B cell (primary cell): Measurements from ENCODE around the gene ZNF688. TPM values are rescaled to one million over a fixed set of nuclear protein-coding genes. Genes with fewer than 3 reads are reported as not detected.

Experiments used
- ATAC-seq: fragments of 200-7000 bp; cut with Tn5 transposase; one replicate; pipeline ENCODE4 v1.10.0; 2021; ENCODE audit warnings: low read depth, mild to moderate bottlenecking, moderate number of reproducible peaks, moderate library complexity
- CTCF ChIA-PET: fragments of 350-600 bp; sonication (Branson Sonifier 250); formaldehyde crosslinking; loops from one replicate; lab custom pipeline; 2021; ENCODE audit warnings: antibody characterized with exemption, inconsistent platforms; lab: Charles Lee
- POLR2A ChIA-PET: fragments of 350-600 bp; sonication (Branson Sonifier 250); formaldehyde crosslinking; loops from one replicate; lab custom pipeline; 2021; ENCODE audit warnings: antibody characterized with exemption; lab: Charles Lee
- DNase-seq: peaks from one replicate; pipeline ENCODE4 v3.0.0; 2013
- H2AFZ ChIP-seq: 2 replicates; pipeline ENCODE4 v1.6.1; 2012; ENCODE audit warnings: mild to moderate bottlenecking, low read depth, low read length; ENCODE audit not compliant: insufficient read depth, poor library complexity, severe bottlenecking
- H3K27ac ChIP-seq, 2 donors: 1 replicate in 1 of 2; 2 replicates in 1 of 2; pipeline ENCODE4 v1.5.1; 2012 to 2013; ENCODE audit warnings: low read length in 2 of 2, mild to moderate bottlenecking in 2 of 2, moderate library complexity in 1 of 2
- H3K27me3 ChIP-seq, 4 experiments: fragments of 200-600 bp in 1 of 4; sonication (generic) in 1 of 4; replicated peaks in 1 of 4; 1 replicate in 2 of 4; 2 replicates in 2 of 4; pipeline versions ENCODE4 v1.6.1 to v1.7.0; 2013 to 2016; ENCODE audit warnings: low read length in 3 of 4, mild to moderate bottlenecking in 2 of 4, mixed read lengths in 1 of 4, moderate library complexity in 1 of 4; ENCODE audit not compliant: insufficient read depth in 4 of 4, control insufficient read depth in 3 of 4; ENCODE audit errors: control extremely low read depth in 1 of 4
- H3K36me3 ChIP-seq, 2 experiments: replicated peaks in 1 of 2; 1 replicate in 1 of 2; 2 replicates in 1 of 2; pipeline versions ENCODE4 v1.6.1 to v1.7.1; 2013; ENCODE audit warnings: low read length in 1 of 2; ENCODE audit not compliant: insufficient read depth in 2 of 2, control insufficient read depth in 1 of 2; ENCODE audit errors: control extremely low read depth in 1 of 2, extremely low read depth in 1 of 2
- H3K4me1 ChIP-seq, 2 donors: fragments of 200-600 bp in 1 of 2; sonication (generic) in 1 of 2; 1 replicate in 1 of 2; 2 replicates in 1 of 2; pipeline versions ENCODE4 v1.5.1 to v1.6.1; 2013 to 2017; ENCODE audit warnings: low read length in 2 of 2; ENCODE audit not compliant: control insufficient read depth in 2 of 2, insufficient read depth in 2 of 2
- H3K4me2 ChIP-seq: replicated peaks from 2 replicates; pipeline ENCODE3; 2012; ENCODE audit warnings: mild to moderate bottlenecking, low read depth, low read length; ENCODE audit not compliant: poor library complexity, severe bottlenecking
- H3K4me3 ChIP-seq, 5 experiments: fragments of 200-600 bp in 1 of 5; sonication (generic) in 1 of 5; 1 replicate in 3 of 5; 2 replicates in 2 of 5; pipeline versions ENCODE4 v1.5.1 to v1.7.0; 2011 to 2016; ENCODE audit warnings: low read length in 4 of 5, mild to moderate bottlenecking in 4 of 5, low read depth in 2 of 5, control low read depth in 1 of 5, moderate library complexity in 1 of 5; ENCODE audit not compliant: insufficient read depth in 1 of 5; ENCODE audit errors: control extremely low read depth in 1 of 5, extremely low read depth in 1 of 5
- H3K79me2 ChIP-seq: fragments of 200-600 bp; sonication (generic); one replicate; pipeline ENCODE4 v1.6.0; 2016; ENCODE audit warnings: low read length; ENCODE audit not compliant: control insufficient read depth, insufficient read depth
- H3K9ac ChIP-seq: fragments of 200-600 bp; sonication (generic); 2 replicates; pipeline ENCODE4 v1.6.1; 2017; ENCODE audit warnings: mild to moderate bottlenecking, low read length, moderate library complexity
- H3K9me3 ChIP-seq, 3 donors: one replicate each; pipeline versions ENCODE4 v1.6.1 to v1.7.1; 2013; ENCODE audit warnings: low read length in 2 of 3; ENCODE audit not compliant: control insufficient read depth in 2 of 3, insufficient read depth in 1 of 3; ENCODE audit errors: control extremely low read depth in 1 of 3
- H4K20me1 ChIP-seq: 2 replicates; pipeline ENCODE4 v1.6.0; 2012; ENCODE audit warnings: mild to moderate bottlenecking, low read length; ENCODE audit not compliant: insufficient read depth, control insufficient read depth, poor library complexity, severe bottlenecking
- H3K27ac Mint-ChIP-seq: one replicate; pipeline ENCODE4 v1.8.0; 2021; ENCODE audit warnings: mixed read lengths
- H3K27me3 Mint-ChIP-seq: one replicate; pipeline ENCODE4 v1.8.0; 2021; ENCODE audit warnings: mixed read lengths
- H3K4me1 Mint-ChIP-seq: one replicate; pipeline ENCODE4 v1.8.0; 2021; ENCODE audit warnings: mixed read lengths
- H3K4me3 Mint-ChIP-seq: one replicate; pipeline ENCODE4 v1.8.0; 2021; ENCODE audit warnings: mixed read lengths
- H3K9me3 Mint-ChIP-seq: one replicate; pipeline ENCODE4 v1.8.0; 2022; ENCODE audit warnings: mixed read lengths; ENCODE audit not compliant: insufficient read depth
- EZH2 ChIP-seq: IDR thresholded peaks from 2 replicates; pipeline ENCODE4 v1.6.1; 2012; ENCODE audit warnings: borderline replicate concordance, low read depth, mild to moderate bottlenecking, moderate library complexity, low read length; ENCODE audit not compliant: insufficient read depth, poor library complexity, severe bottlenecking
- WGBS: methylation state at CpG from one replicate; pipeline ENCODE4 v1.1.5; 2013; ENCODE audit warnings: missing lambda C conversion rate; ENCODE audit not compliant: insufficient coverage; 5-methylcytosine and 5-hydroxymethylcytosine counted together
- intact Hi-C: fragments of 100-400 bp; cut with micrococcal nuclease; formaldehyde crosslinking; loops from one replicate; pipeline ENCODE4 v1.10.0; 2022
- polyA plus RNA-seq: library from polyadenylated mRNA; depleted of rRNA; stranded (reverse); fragments of >200 nt; gene quantifications from 2 replicates; pipeline ENCODE4 v1.2.3, GENCODE V29; 2012
- total RNA-seq, 2 donors: library from RNA; stranded (reverse); fragments of 120-200 nt in 1 of 2; gene quantifications; 1 replicate in 1 of 2; 2 replicates in 1 of 2; pipeline versions ENCODE4 v1.2.3 to v1.2.4, GENCODE V29; 2013 to 2022
- TF ChIP-seq, protein P1 (sequence below): fragments of 200-600 bp; IDR thresholded peaks from one replicate; pipeline ENCODE4 v1.8.0; 2022; ENCODE audit warnings: antibody characterized with exemption, mild to moderate bottlenecking

ZNF688 gene
- total and polyA plus RNA-seq, 2 donors (not counting 1 experiment from before 2014, with no cell fraction given), result 20.6 to 23.1 TPM

- WGBS, result 92% methylated on average over 7 of the region's 14 CpGs
- peak overlapping the region; percentile 96 for H3K27ac Mint-ChIP-seq
- Histone ChIP-seq H3K9me3 (peaks cover 0 to 6% (median 0%) of the 10 kb centered on the region in 3 donors), H4K20me1 (no peaks in the 10 kb centered on the region), H3K36me3 (no peaks in the 10 kb centered on the region), H3K4me2 (peak overlapping the region; percentile 83), H3K4me3 (peak overlapping the region in 4 of 5 experiments; percentile 48 to 69 (median 68)), H3K27me3 (no peaks in the 10 kb centered on the region), H2AFZ (peak overlapping the region; percentile 96), H3K4me1 (peaks cover 13 to 27% of the 10 kb centered on the region in 2 donors), H3K79me2 (peaks cover 5% of the 10 kb centered on the region), H3K9ac (peak overlapping the region; percentile 66), H3K27ac (peak overlapping the region; percentile 63 to 84)
- intact Hi-C loops, result no loop called here
- no peaks in the 10 kb centered on the region for H3K9me3 Mint-ChIP-seq
- ChIA-PET CTCF (interaction anchor here (0.8 to 1.5 kb wide), 4 partner anchors 9 to 132 kb away, joined by 3 to 5 read pairs (median 3); partner anchors contain the start of genes DCTPP1, ZNF688 and ZNF747), POLR2A (interaction anchor here (0.7 to 6.1 kb wide), 9 partner anchors 10 to 252 kb away, joined by 3 to 81 read pairs (median 4); partner anchors contain the start of genes TBC1D10B, ZNF48, ZNF688 and ZNF689)
- H3K4me3 Mint-ChIP-seq, result peak overlapping the region; percentile 96
- H3K27me3 Mint-ChIP-seq, result no peaks in the 10 kb centered on the region
- H3K4me1 Mint-ChIP-seq, result peaks cover 26% of the 10 kb centered on the region
- DNase-seq (no peak), ATAC-seq (no peak)
- TF ChIP-seq EZH2, result no peak
- TF ChIP-seq, protein P1, sequence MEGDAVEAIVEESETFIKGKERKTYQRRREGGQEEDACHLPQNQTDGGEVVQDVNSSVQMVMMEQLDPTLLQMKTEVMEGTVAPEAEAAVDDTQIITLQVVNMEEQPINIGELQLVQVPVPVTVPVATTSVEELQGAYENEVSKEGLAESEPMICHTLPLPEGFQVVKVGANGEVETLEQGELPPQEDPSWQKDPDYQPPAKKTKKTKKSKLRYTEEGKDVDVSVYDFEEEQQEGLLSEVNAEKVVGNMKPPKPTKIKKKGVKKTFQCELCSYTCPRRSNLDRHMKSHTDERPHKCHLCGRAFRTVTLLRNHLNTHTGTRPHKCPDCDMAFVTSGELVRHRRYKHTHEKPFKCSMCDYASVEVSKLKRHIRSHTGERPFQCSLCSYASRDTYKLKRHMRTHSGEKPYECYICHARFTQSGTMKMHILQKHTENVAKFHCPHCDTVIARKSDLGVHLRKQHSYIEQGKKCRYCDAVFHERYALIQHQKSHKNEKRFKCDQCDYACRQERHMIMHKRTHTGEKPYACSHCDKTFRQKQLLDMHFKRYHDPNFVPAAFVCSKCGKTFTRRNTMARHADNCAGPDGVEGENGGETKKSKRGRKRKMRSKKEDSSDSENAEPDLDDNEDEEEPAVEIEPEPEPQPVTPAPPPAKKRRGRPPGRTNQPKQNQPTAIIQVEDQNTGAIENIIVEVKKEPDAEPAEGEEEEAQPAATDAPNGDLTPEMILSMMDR, result no peak
Measured at GRCh38 chr16:30562021-30562420, 9.5 kb downstream of the ZNF688 start.
